Measurements from ENCODE around the gene CTNNBIP1. TPM values are rescaled to one million over a fixed set of nuclear protein-coding genes. Genes with fewer than 3 reads are reported as not detected.

CTNNBIP1 gene
- total and polyA plus RNA-seq, 3 experiments from 2014 or later, result 9.1 to 12.9 (median 10.7) TPM

GRCh38 chr1:9910423-9911178, 532 bp upstream of the CTNNBIP1 start:
- ChIA-PET CTCF (interaction anchor here (0.6 to 1.2 kb wide), 3 partner anchors 30 to 123 kb away, joined by 3 to 5 read pairs (median 3); partner anchors contain the start of genes LZIC and NMNAT1), POLR2A (interaction anchor here (0.5 to 1.0 kb wide), 6 partner anchors 16 to 256 kb away, joined by 3 to 7 read pairs (median 3); partner anchors contain the start of genes LZIC and NMNAT1)
- peak overlapping the region; percentile 89 for H3K27ac ChIP-seq (ENCODE audit: low read depth, low read length)
- peaks cover 31 to 45% (median 36%) of the 10 kb centered on the region in 3 donors for H3K4me1 Mint-ChIP-seq
- H3K36me3 ChIP-seq (ENCODE audit: insufficient read depth, low read length), result no peaks in the 10 kb centered on the region
- H3K36me3 Mint-ChIP-seq, result peaks cover 0 to 10% (median 0%) of the 10 kb centered on the region in 3 donors
- H3K27ac Mint-ChIP-seq, result peak overlapping the region; percentile 83 to 97 (median 95)
- no peaks in the 10 kb centered on the region for H3K9me3 Mint-ChIP-seq
- H3K27me3 Mint-ChIP-seq, result peaks cover 0 to 5% of the 10 kb centered on the region in 2 donors
- H3K27me3 ChIP-seq (ENCODE audit: insufficient read depth, low read length, poor library complexity, severe bottlenecking), result no peaks in the 10 kb centered on the region
- peak overlapping the region; percentile 90 to 98 (median 94) for H3K4me3 Mint-ChIP-seq
- H3K4me1 ChIP-seq (ENCODE audit: insufficient read depth, low read length), result peaks cover 26% of the 10 kb centered on the region
- peak; percentile 100 for DNase-seq
- H3K4me3 ChIP-seq (ENCODE audit: low read length), result peak overlapping the region; percentile 79
- no peaks in the 10 kb centered on the region for H3K9me3 ChIP-seq (ENCODE audit: low read length)

- H3K9me3 Mint-ChIP-seq, result no peaks in the 10 kb centered on the region
- Histone ChIP-seq H3K27me3 (ENCODE audit: insufficient read depth, low read length, poor library complexity, severe bottlenecking) (no peaks in the 10 kb centered on the region), H3K36me3 (ENCODE audit: insufficient read depth, low read length) (no peaks in the 10 kb centered on the region), H3K9me3 (ENCODE audit: low read length) (no peaks in the 10 kb centered on the region), H3K27ac (ENCODE audit: low read depth, low read length) (peak overlapping the region; percentile 5), H3K4me1 (ENCODE audit: insufficient read depth, low read length) (peaks cover 26% of the 10 kb centered on the region), H3K4me3 (ENCODE audit: low read length) (peak overlapping the region; percentile 36)
- H3K4me1 Mint-ChIP-seq, result peaks cover 37 to 47% (median 46%) of the 10 kb centered on the region in 3 donors
- ChIA-PET POLR2A (interaction anchor here (0.8 kb wide), 1 partner anchor 34 kb away, joined by 3 read pairs; the partner anchor contains the start of genes LZIC and NMNAT1), CTCF (interaction anchor here (1.2 kb wide), 1 partner anchor 34 kb away, joined by 3 read pairs; no protein-coding TSS in a partner anchor)
- peaks cover 0 to 10% (median 0%) of the 10 kb centered on the region in 3 donors for H3K36me3 Mint-ChIP-seq
- H3K27ac Mint-ChIP-seq, result peak overlapping the region; percentile 56 to 95 (median 92)
- H3K27me3 Mint-ChIP-seq, result peaks cover 0 to 5% of the 10 kb centered on the region in 2 donors
- H3K4me3 Mint-ChIP-seq, result peak overlapping the region; percentile 88 to 99 (median 97)
- DNase-seq, result peak; percentile 1 to 63 (median 14)
Observed at GRCh38 chr1:9909234-9910046, 629 bp downstream of the CTNNBIP1 start.

GRCh38 chr1:9908871-9909233, 1.2 kb downstream of the CTNNBIP1 start:
- CTCF ChIA-PET, result interaction anchor here (1.2 kb wide), 1 partner anchor 34 kb away, joined by 3 read pairs; no protein-coding TSS in a partner anchor
- peaks cover 0 to 5% of the 10 kb centered on the region in 2 donors for H3K27me3 Mint-ChIP-seq
- H3K4me1 Mint-ChIP-seq, result peaks cover 37 to 51% (median 50%) of the 10 kb centered on the region in 3 donors
- POLR2A ChIA-PET, result interaction anchor here (0.6 kb wide), 1 partner anchor 1376 kb away, joined by 3 read pairs; no protein-coding TSS in a partner anchor
- Histone ChIP-seq H3K4me3 (ENCODE audit: low read length) (peak overlapping the region; percentile 36), H3K27me3 (ENCODE audit: insufficient read depth, low read length, poor library complexity, severe bottlenecking) (no peaks in the 10 kb centered on the region), H3K27ac (ENCODE audit: low read depth, low read length) (peak overlapping the region; percentile 5), H3K36me3 (ENCODE audit: insufficient read depth, low read length) (no peaks in the 10 kb centered on the region), H3K9me3 (ENCODE audit: low read length) (no peaks in the 10 kb centered on the region), H3K4me1 (ENCODE audit: insufficient read depth, low read length) (peaks cover 26% of the 10 kb centered on the region)
- H3K27ac Mint-ChIP-seq, result peak overlapping the region; percentile 56 to 95 (median 92)
- DNase-seq, result no peak
- H3K9me3 Mint-ChIP-seq, result no peaks in the 10 kb centered on the region
- peak overlapping the region; percentile 88 to 99 (median 97) for H3K4me3 Mint-ChIP-seq
- peaks cover 0 to 10% (median 0%) of the 10 kb centered on the region in 3 donors for H3K36me3 Mint-ChIP-seq

- peak overlapping the region in 3 of 7 donors; percentile 27 to 59 (median 50) for H3K4me3 Mint-ChIP-seq
- Histone ChIP-seq H3K27me3 (ENCODE audit: insufficient read depth, low read length, poor library complexity, severe bottlenecking) (no peaks in the 10 kb centered on the region), H3K4me1 (ENCODE audit: insufficient read depth, low read length) (peaks cover 26% of the 10 kb centered on the region), H3K27ac (ENCODE audit: low read depth, low read length) (no peak overlapping the region), H3K4me3 (ENCODE audit: low read length) (no peak overlapping the region), H3K9me3 (ENCODE audit: low read length) (no peaks in the 10 kb centered on the region), H3K36me3 (ENCODE audit: insufficient read depth, low read length) (no peaks in the 10 kb centered on the region)
- DNase-seq, result no peak
- peaks cover 38 to 53% (median 50%) of the 10 kb centered on the region in 3 donors for H3K4me1 Mint-ChIP-seq
- peaks cover 0 to 5% of the 10 kb centered on the region in 2 donors for H3K27me3 Mint-ChIP-seq
- POLR2A ChIA-PET, result no interaction called here
- H3K9me3 Mint-ChIP-seq, result no peaks in the 10 kb centered on the region
- H3K27ac Mint-ChIP-seq, result peak overlapping the region in 1 of 8 donors; percentile 14
- CTCF ChIA-PET, result interaction anchor here (1.4 kb wide), 1 partner anchor 291 kb away, joined by 3 read pairs; no protein-coding TSS in a partner anchor
- H3K36me3 Mint-ChIP-seq, result peaks cover 0 to 10% (median 0%) of the 10 kb centered on the region in 3 donors
Observed at GRCh38 chr1:9907441-9907840, 2.6 kb downstream of the CTNNBIP1 start.

- H3K9me3 Mint-ChIP-seq, result no peaks in the 10 kb centered on the region
- H3K4me3 Mint-ChIP-seq, result peak overlapping the region in 1 of 7 donors; percentile 76
- H3K27ac Mint-ChIP-seq, result peak overlapping the region in 1 of 8 donors; percentile 49
- no peak overlapping the region for H3K4me3 ChIP-seq (ENCODE audit: low read length)
- no peak overlapping the region for H3K27ac ChIP-seq (ENCODE audit: low read depth, low read length)
- DNase-seq, result no peak
- peaks cover 16% of the 10 kb centered on the region for H3K4me1 ChIP-seq (ENCODE audit: insufficient read depth, low read length)
- H3K9me3 ChIP-seq (ENCODE audit: low read length), result no peaks in the 10 kb centered on the region
- peaks cover 33 to 48% (median 44%) of the 10 kb centered on the region in 3 donors for H3K4me1 Mint-ChIP-seq
- peaks cover 0 to 4% of the 10 kb centered on the region in 2 donors for H3K27me3 Mint-ChIP-seq
- no peaks in the 10 kb centered on the region for H3K36me3 ChIP-seq (ENCODE audit: insufficient read depth, low read length)
- H3K27me3 ChIP-seq (ENCODE audit: insufficient read depth, low read length, poor library complexity, severe bottlenecking), result no peaks in the 10 kb centered on the region
- CTCF ChIA-PET, result interaction anchor here (0.8 to 1.5 kb wide), 2 partner anchors 32 to 122 kb away, joined by 3 read pairs; no protein-coding TSS in a partner anchor
- POLR2A ChIA-PET, result interaction anchor here (0.6 kb wide), 1 partner anchor 45 kb away, joined by 6 read pairs; no protein-coding TSS in a partner anchor
- peaks cover 0 to 10% (median 0%) of the 10 kb centered on the region in 3 donors for H3K36me3 Mint-ChIP-seq
Observed at GRCh38 chr1:9906466-9906865, 3.6 kb downstream of the CTNNBIP1 start.

- H3K4me1 ChIP-seq (ENCODE audit: insufficient read depth, low read length), result peaks cover 11% of the 10 kb centered on the region
Observed at GRCh38 chr1:9905010-9905409, 5.1 kb downstream of the CTNNBIP1 start.

GRCh38 chr1:9904596-9904995, 5.5 kb downstream of the CTNNBIP1 start:
- CTCF ChIA-PET, result interaction anchor here (1.5 kb wide), 1 partner anchor 12 kb away, joined by 3 read pairs; no protein-coding TSS in a partner anchor
- peaks cover 0 to 4% of the 10 kb centered on the region in 2 donors for H3K27me3 Mint-ChIP-seq

More at GRCh38 chr1:9905010-9905409, 5.1 kb downstream of the CTNNBIP1 start:
- no peaks in the 10 kb centered on the region for H3K9me3 ChIP-seq (ENCODE audit: low read length)
- no peaks in the 10 kb centered on the region for H3K27me3 ChIP-seq (ENCODE audit: insufficient read depth, low read length, poor library complexity, severe bottlenecking)
- H3K27ac ChIP-seq (ENCODE audit: low read depth, low read length), result no peak overlapping the region
- no peak for DNase-seq
- H3K36me3 ChIP-seq (ENCODE audit: insufficient read depth, low read length), result no peaks in the 10 kb centered on the region
- H3K4me1 Mint-ChIP-seq, result peaks cover 30 to 50% (median 40%) of the 10 kb centered on the region in 3 donors
- no peak overlapping the region for H3K27ac Mint-ChIP-seq
- peaks cover 0 to 4% (median 0%) of the 10 kb centered on the region in 3 donors for H3K36me3 Mint-ChIP-seq
- peaks cover 0 to 4% of the 10 kb centered on the region in 2 donors for H3K27me3 Mint-ChIP-seq
- H3K9me3 Mint-ChIP-seq, result no peaks in the 10 kb centered on the region
- H3K4me3 ChIP-seq (ENCODE audit: low read length), result no peak overlapping the region
- H3K4me3 Mint-ChIP-seq, result peak overlapping the region in 1 of 7 donors; percentile 71
- ChIA-PET CTCF (interaction anchor here (1.5 kb wide), 1 partner anchor 12 kb away, joined by 3 read pairs; no protein-coding TSS in a partner anchor), POLR2A (no interaction called here)

More at GRCh38 chr1:9904596-9904995, 5.5 kb downstream of the CTNNBIP1 start:
- peaks cover 30 to 50% (median 39%) of the 10 kb centered on the region in 3 donors for H3K4me1 Mint-ChIP-seq
- H3K9me3 Mint-ChIP-seq, result no peaks in the 10 kb centered on the region
- H3K27ac ChIP-seq (ENCODE audit: low read depth, low read length), result no peak overlapping the region
- H3K27me3 ChIP-seq (ENCODE audit: insufficient read depth, low read length, poor library complexity, severe bottlenecking), result no peaks in the 10 kb centered on the region
- POLR2A ChIA-PET, result no interaction called here
- no peaks in the 10 kb centered on the region for H3K36me3 ChIP-seq (ENCODE audit: insufficient read depth, low read length)
- H3K27ac Mint-ChIP-seq, result peak overlapping the region in 1 of 8 donors; percentile 32
- no peaks in the 10 kb centered on the region for H3K9me3 ChIP-seq (ENCODE audit: low read length)
- H3K36me3 Mint-ChIP-seq, result peaks cover 0 to 3% (median 0%) of the 10 kb centered on the region in 3 donors
- peaks cover 11% of the 10 kb centered on the region for H3K4me1 ChIP-seq (ENCODE audit: insufficient read depth, low read length)
- no peak for DNase-seq
- H3K4me3 ChIP-seq (ENCODE audit: low read length), result no peak overlapping the region
- peak overlapping the region in 1 of 7 donors; percentile 71 for H3K4me3 Mint-ChIP-seq
